ENCODE data around the gene EPX.

DNA sequence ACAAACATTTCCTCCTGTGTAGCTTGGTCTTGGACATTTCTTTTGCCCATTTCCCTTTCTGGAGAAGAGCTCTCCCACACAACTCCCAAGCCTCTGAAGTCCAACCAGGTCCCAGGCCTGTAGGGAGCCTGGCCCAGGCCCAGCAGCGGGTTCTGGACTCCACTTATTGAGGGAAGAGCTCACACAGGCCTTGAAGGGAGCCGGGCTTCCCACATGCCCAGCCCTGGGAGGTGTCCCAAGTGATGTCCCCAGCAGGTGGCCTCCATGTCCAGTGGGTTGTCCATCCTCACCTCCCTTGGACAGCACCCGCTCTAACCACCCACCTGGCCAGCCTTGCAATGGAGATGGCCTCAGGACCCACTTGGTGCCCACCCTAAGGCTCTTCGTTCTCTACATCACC, 5.9 kb upstream of the EPX start:
- no peak for TF ChIP-seq EGR1 (IDR thresholded peaks at IDR 0.05)
- TF ChIP-seq RAD21 (IDR thresholded peaks at IDR 0.05; ENCODE audit: low read depth) = no peak
- TF ChIP-seq, protein P1, sequence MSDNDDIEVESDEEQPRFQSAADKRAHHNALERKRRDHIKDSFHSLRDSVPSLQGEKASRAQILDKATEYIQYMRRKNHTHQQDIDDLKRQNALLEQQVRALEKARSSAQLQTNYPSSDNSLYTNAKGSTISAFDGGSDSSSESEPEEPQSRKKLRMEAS (IDR thresholded peaks at IDR 0.05) = no peak
- TF ChIP-seq, protein P2, sequence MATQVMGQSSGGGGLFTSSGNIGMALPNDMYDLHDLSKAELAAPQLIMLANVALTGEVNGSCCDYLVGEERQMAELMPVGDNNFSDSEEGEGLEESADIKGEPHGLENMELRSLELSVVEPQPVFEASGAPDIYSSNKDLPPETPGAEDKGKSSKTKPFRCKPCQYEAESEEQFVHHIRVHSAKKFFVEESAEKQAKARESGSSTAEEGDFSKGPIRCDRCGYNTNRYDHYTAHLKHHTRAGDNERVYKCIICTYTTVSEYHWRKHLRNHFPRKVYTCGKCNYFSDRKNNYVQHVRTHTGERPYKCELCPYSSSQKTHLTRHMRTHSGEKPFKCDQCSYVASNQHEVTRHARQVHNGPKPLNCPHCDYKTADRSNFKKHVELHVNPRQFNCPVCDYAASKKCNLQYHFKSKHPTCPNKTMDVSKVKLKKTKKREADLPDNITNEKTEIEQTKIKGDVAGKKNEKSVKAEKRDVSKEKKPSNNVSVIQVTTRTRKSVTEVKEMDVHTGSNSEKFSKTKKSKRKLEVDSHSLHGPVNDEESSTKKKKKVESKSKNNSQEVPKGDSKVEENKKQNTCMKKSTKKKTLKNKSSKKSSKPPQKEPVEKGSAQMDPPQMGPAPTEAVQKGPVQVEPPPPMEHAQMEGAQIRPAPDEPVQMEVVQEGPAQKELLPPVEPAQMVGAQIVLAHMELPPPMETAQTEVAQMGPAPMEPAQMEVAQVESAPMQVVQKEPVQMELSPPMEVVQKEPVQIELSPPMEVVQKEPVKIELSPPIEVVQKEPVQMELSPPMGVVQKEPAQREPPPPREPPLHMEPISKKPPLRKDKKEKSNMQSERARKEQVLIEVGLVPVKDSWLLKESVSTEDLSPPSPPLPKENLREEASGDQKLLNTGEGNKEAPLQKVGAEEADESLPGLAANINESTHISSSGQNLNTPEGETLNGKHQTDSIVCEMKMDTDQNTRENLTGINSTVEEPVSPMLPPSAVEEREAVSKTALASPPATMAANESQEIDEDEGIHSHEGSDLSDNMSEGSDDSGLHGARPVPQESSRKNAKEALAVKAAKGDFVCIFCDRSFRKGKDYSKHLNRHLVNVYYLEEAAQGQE (IDR thresholded peaks at IDR 0.05; ENCODE audit: low read depth) = no peak
- no peak for TF ChIP-seq EP300 (IDR thresholded peaks at IDR 0.05; ENCODE audit: borderline replicate concordance)
- no peak for TF ChIP-seq TCF12 (IDR thresholded peaks at IDR 0.05; ENCODE audit: low read depth)
- no peak for TF ChIP-seq CREB1 (IDR thresholded peaks at IDR 0.05; ENCODE audit: low read depth)
- TF ChIP-seq TAF1 (IDR thresholded peaks at IDR 0.05; ENCODE audit: low read depth) = no peak
- no peak for TF ChIP-seq FOXM1 (IDR thresholded peaks at IDR 0.05; ENCODE audit: borderline replicate concordance, low read depth)
- no peak for TF ChIP-seq NFIC (IDR thresholded peaks at IDR 0.05)

All from Ishikawa (cell line).